Dendritic cell treated with granulocyte-macrophage colony-stimulating factor and Interleukin-4, amounts not matched to agents 40 ng/mL and 50 ng/mL, for 4 days (primary cell): ENCODE measurements around the gene EPB41L1.
A peak's percentile ranks its signal among the peaks of the same experiment; 100 is the strongest.

Experiments used
- H3K27ac Mint-ChIP-seq: one replicate; pipeline ENCODE4 v1.8.0; 2022; ENCODE audit warnings: mild to moderate bottlenecking, mixed read lengths
- H3K27me3 Mint-ChIP-seq: one replicate; pipeline ENCODE4 v1.8.0; 2022; ENCODE audit warnings: mild to moderate bottlenecking, mixed read lengths
- H3K36me3 Mint-ChIP-seq: one replicate; pipeline ENCODE4 v1.8.0; 2022; ENCODE audit warnings: low read depth, mixed read lengths
- H3K4me1 Mint-ChIP-seq: one replicate; pipeline ENCODE4 v1.8.0; 2022; ENCODE audit warnings: low read depth, mixed read lengths
- H3K4me3 Mint-ChIP-seq: one replicate; pipeline ENCODE4 v1.8.0; 2022; ENCODE audit warnings: mild to moderate bottlenecking, moderate library complexity, mixed read lengths
- H3K9me3 Mint-ChIP-seq: one replicate; pipeline ENCODE4 v1.8.0; 2022; ENCODE audit warnings: mixed read lengths
- intact Hi-C: fragments of 100-400 bp; cut with micrococcal nuclease; formaldehyde crosslinking; loops from one replicate; pipeline ENCODE4 v1.15.0; 2022

Gene EPB41L1

DNA sequence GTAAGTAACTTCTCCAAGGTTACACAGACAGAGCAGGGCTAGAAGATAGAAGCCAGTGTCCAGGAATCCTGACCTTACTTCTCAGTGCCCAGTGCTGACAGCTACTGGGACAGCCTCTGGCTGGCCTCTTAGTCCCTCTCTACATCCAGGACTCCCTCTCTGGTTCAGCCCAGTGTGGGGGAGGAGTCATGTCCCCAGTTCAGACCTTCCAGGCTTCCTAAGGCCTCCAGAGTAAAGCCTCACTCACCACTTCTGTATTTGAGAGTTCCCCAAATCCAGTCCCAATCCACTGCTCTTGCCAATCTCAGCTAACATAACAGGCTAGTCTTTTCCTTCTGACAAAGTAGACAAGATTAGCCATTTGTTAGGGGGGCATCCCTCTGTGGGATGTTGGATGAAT lies 36.9 kb upstream of the EPB41L1 start:
- no peaks in the 10 kb centered on the region for H3K9me3 Mint-ChIP-seq
- intact Hi-C loops = no loop called here
- no peaks in the 10 kb centered on the region for H3K36me3 Mint-ChIP-seq
- peaks cover 59% of the 10 kb centered on the region for H3K4me1 Mint-ChIP-seq
- H3K27me3 Mint-ChIP-seq = peaks cover 16% of the 10 kb centered on the region
- peak overlapping the region; percentile 62 for H3K27ac Mint-ChIP-seq
- no peak overlapping the region for H3K4me3 Mint-ChIP-seq

- Mint-ChIP-seq H3K4me3 (no peak overlapping the region), H3K9me3 (no peaks in the 10 kb centered on the region), H3K4me1 (peaks cover 52% of the 10 kb centered on the region), H3K27ac (peak overlapping the region; percentile 62), H3K36me3 (no peaks in the 10 kb centered on the region), H3K27me3 (peaks cover 12% of the 10 kb centered on the region)
- intact Hi-C loops = no loop called here
These were observed 36.2 kb upstream of the EPB41L1 start for GRCh38 chr20:36118371-36118770.

- no peaks in the 10 kb centered on the region for H3K36me3 Mint-ChIP-seq
- peaks cover 41% of the 10 kb centered on the region for H3K4me1 Mint-ChIP-seq
- H3K27me3 Mint-ChIP-seq = peaks cover 15% of the 10 kb centered on the region
These were observed 35.0 kb upstream of the EPB41L1 start for GRCh38 chr20:36119537-36119936.

GRCh38 chr20:36120241-36120640 lies 34.3 kb upstream of the EPB41L1 start:
- Mint-ChIP-seq H3K4me1 (peaks cover 34% of the 10 kb centered on the region), H3K9me3 (no peaks in the 10 kb centered on the region), H3K4me3 (no peak overlapping the region), H3K27me3 (peaks cover 15% of the 10 kb centered on the region), H3K36me3 (no peaks in the 10 kb centered on the region), H3K27ac (no peak overlapping the region)
- intact Hi-C loops = no loop called here

More at GRCh38 chr20:36119537-36119936, 35.0 kb upstream of the EPB41L1 start:
- Mint-ChIP-seq H3K9me3 (no peaks in the 10 kb centered on the region), H3K4me3 (no peak overlapping the region), H3K27ac (peak overlapping the region; percentile 50)
- intact Hi-C loops = no loop called here

DNA sequence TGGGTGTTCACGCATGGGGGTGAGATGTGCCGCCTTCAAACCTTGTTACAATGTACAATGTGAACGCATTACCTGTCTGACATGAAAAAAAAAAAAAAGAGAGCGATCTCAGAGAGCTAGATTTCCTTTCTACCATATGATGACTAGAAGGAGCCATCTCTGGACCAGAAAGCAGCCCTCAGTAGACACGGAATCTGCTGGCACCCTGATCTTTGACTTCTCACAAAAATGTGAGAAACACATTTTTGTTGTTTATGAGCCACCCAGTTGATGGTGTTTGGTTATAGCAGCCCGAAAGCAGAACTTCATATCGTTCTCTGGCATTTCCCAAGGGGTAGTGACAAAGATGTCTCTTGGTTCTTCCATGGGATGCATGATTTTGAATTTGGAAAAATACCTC lies 33.5 kb upstream of the EPB41L1 start:
- Mint-ChIP-seq H3K27ac (no peak overlapping the region), H3K4me3 (no peak overlapping the region), H3K27me3 (peaks cover 20% of the 10 kb centered on the region), H3K9me3 (no peaks in the 10 kb centered on the region), H3K4me1 (peaks cover 29% of the 10 kb centered on the region), H3K36me3 (no peaks in the 10 kb centered on the region)
- intact Hi-C loops = no loop called here

DNA sequence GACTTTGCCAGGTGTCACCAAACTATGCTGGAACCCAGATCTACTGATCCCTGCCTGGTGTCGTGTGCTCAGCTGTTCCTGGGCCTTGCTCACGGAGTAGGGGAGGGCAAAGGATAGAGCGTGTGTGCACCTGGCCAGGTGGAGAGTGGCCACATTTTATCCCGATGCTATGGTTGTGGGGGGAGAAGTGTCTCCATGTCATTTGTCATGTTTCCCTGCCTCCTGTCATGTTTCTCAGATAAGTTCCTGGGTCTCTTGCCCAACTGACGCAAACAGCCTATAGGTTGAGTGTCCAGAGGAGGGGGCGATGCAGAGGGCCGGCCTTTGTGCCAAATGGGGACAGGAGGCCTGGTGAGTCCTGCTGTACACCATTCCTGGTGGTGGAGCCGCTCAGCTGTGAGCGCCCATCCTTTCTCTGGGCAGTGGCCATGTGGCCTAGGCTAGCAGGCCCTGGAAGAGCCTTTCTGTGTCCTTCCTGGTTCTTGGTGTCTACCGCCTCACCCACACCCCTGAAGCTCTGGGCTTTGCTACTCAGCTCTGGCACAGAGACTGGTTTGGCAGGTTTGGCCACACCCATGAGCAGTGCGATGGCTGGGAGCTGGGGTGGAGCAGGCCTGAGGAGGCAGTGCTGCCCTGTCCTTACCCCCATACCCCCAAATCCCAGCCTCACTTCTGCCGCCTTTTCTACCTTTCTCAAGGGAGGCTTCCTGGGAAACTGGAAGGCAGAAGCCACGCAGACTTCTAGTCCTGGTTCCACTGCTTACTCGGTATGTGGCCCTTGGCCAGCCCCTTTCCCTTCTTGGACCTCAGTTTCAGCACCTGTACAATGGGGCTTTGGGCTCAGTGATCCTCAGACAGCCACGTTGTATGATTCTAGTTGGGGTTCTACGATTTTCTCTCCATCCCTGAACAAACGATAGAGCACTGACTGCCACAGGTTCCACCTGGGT lies 32.3 kb upstream of the EPB41L1 start:
- peaks cover 16% of the 10 kb centered on the region for H3K4me1 Mint-ChIP-seq
- H3K9me3 Mint-ChIP-seq = no peaks in the 10 kb centered on the region
- intact Hi-C loops = no loop called here
- no peak overlapping the region for H3K4me3 Mint-ChIP-seq
- H3K36me3 Mint-ChIP-seq = no peaks in the 10 kb centered on the region
- H3K27me3 Mint-ChIP-seq = peaks cover 20% of the 10 kb centered on the region
- no peak overlapping the region for H3K27ac Mint-ChIP-seq

- H3K4me1 Mint-ChIP-seq = peaks cover 10% of the 10 kb centered on the region
- no peaks in the 10 kb centered on the region for H3K9me3 Mint-ChIP-seq
- H3K36me3 Mint-ChIP-seq = no peaks in the 10 kb centered on the region
- intact Hi-C loops = no loop called here
- peaks cover 20% of the 10 kb centered on the region for H3K27me3 Mint-ChIP-seq
- no peak overlapping the region for H3K27ac Mint-ChIP-seq
- H3K4me3 Mint-ChIP-seq = no peak overlapping the region
These were observed 31.6 kb upstream of the EPB41L1 start for GRCh38 chr20:36122931-36123288.

DNA sequence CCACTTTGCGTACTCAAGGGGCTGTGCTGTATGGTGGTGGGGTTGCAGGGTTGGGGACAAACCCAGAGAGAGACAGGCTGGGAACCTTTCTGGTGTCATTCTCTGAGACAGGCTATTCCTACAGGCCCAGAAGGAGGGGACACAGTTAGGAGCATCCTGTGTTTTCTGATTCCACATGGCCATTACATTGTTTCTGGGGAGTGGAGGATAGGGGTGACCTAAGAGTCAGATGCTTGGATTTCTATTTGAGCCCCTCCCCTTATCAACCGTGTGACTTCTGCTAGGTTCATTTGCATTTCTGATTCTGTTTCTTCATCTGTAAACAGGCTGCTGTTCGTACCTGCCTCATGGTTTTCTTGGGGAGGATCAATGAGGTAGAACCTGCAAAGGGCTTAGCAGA lies 29.4 kb upstream of the EPB41L1 start:
- H3K4me3 Mint-ChIP-seq = no peak overlapping the region
- no peaks in the 10 kb centered on the region for H3K4me1 Mint-ChIP-seq
- peaks cover 8% of the 10 kb centered on the region for H3K27me3 Mint-ChIP-seq
- no peak overlapping the region for H3K27ac Mint-ChIP-seq
- no peaks in the 10 kb centered on the region for H3K36me3 Mint-ChIP-seq
- intact Hi-C loops = no loop called here
- no peaks in the 10 kb centered on the region for H3K9me3 Mint-ChIP-seq

- intact Hi-C loops = no loop called here
- H3K4me1 Mint-ChIP-seq = peaks cover 6% of the 10 kb centered on the region
- H3K36me3 Mint-ChIP-seq = no peaks in the 10 kb centered on the region
- H3K4me3 Mint-ChIP-seq = no peak overlapping the region
- no peaks in the 10 kb centered on the region for H3K9me3 Mint-ChIP-seq
- H3K27me3 Mint-ChIP-seq = peaks cover 8% of the 10 kb centered on the region
- no peak overlapping the region for H3K27ac Mint-ChIP-seq
These were observed 27.6 kb upstream of the EPB41L1 start for GRCh38 chr20:36126836-36127527.

DNA sequence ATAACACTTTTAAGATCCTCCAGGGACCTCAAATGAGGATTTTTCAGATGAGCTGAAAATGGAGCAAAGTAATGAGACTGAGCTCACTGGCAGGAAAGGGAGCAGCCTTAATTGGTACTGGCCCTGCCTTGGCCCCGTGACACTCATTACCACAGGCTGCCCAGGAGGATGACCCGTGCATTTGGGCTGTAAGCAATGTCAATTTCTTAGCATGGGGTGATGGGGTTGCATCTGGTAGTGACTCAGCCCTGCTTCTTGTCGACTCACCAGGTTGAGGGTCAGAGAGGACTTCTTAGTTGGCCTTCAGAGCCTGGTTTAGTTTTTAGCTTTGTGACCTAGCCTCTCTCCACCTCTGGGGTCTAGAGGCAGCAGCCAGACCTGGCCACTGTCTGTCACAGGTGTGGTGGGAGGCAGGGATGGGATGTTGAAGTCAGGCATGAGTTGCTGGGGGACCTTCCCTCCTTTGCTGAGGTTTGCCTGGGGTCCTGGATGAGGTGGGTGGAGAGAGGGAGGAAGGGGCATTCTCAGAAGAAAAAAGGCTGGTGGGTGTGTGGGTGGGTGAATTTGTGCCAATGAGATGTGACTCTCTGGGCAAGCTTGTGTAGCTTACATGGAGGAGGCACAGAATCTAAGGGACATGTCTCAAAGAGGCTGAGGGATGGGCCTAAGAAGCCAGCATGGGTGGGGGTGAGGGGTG lies 25.9 kb upstream of the EPB41L1 start:
- no peak overlapping the region for H3K4me3 Mint-ChIP-seq
- no peaks in the 10 kb centered on the region for H3K36me3 Mint-ChIP-seq
- intact Hi-C loops = no loop called here
- no peak overlapping the region for H3K27ac Mint-ChIP-seq
- H3K27me3 Mint-ChIP-seq = peaks cover 8% of the 10 kb centered on the region
- H3K9me3 Mint-ChIP-seq = no peaks in the 10 kb centered on the region
- peaks cover 6% of the 10 kb centered on the region for H3K4me1 Mint-ChIP-seq

DNA sequence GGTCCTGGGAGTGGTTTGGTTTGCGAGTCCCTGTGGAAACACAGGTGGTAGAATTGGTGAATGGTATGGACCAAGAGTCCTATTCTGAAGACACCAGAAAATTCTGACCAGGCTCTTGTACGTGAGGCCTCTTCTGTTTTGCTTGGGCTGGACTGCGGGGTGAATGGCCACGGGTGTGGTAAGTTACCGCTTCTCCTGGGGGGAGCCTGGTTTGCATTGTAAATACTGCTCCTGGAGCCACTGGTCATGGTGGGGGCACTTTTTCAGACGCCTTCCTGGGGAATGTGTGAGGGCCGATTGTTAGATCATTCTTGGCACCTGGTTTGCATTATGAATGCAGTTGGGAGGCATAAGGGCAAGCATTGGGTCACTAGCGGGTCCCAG lies 25.4 kb upstream of the EPB41L1 start:
- Mint-ChIP-seq H3K4me3 (no peak overlapping the region), H3K27ac (no peak overlapping the region), H3K27me3 (peaks cover 7% of the 10 kb centered on the region), H3K9me3 (no peaks in the 10 kb centered on the region), H3K36me3 (no peaks in the 10 kb centered on the region), H3K4me1 (peaks cover 6% of the 10 kb centered on the region)
- intact Hi-C loops = no loop called here

- H3K9me3 Mint-ChIP-seq = no peaks in the 10 kb centered on the region
- H3K27me3 Mint-ChIP-seq = peaks cover 3% of the 10 kb centered on the region
- intact Hi-C loops = no loop called here
These were observed 24.1 kb upstream of the EPB41L1 start for GRCh38 chr20:36130390-36130789.

GRCh38 chr20:36132802-36133211 lies 21.7 kb upstream of the EPB41L1 start:
- H3K27me3 Mint-ChIP-seq = peaks cover 2% of the 10 kb centered on the region
- H3K9me3 Mint-ChIP-seq = no peaks in the 10 kb centered on the region
- no peak overlapping the region for H3K4me3 Mint-ChIP-seq
- no peaks in the 10 kb centered on the region for H3K36me3 Mint-ChIP-seq
- H3K4me1 Mint-ChIP-seq = peaks cover 6% of the 10 kb centered on the region
- intact Hi-C loops = no loop called here
- H3K27ac Mint-ChIP-seq = no peak overlapping the region

More at GRCh38 chr20:36130390-36130789, 24.1 kb upstream of the EPB41L1 start:
- Mint-ChIP-seq H3K4me3 (no peak overlapping the region), H3K27ac (no peak overlapping the region), H3K36me3 (no peaks in the 10 kb centered on the region), H3K4me1 (peaks cover 6% of the 10 kb centered on the region)

DNA sequence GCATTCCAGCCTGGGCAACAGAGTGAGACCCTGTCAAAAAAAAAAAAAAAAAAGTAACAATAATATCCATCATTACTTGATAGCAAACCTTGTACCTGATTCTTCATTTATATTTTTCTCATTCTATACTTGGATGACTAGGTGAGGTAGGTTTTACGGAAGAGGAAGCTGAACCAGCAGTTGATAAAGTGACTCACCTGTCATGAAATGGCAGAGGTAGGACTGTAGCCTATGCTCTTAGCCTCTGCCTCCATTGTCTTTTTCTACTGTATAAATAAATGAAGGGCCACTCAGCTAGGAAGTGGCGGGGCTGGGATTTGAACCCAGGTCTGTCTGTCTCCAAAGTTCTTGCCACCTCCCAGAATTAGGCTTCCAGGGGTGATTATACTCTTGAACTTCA lies 20.7 kb upstream of the EPB41L1 start:
- peaks cover 2% of the 10 kb centered on the region for H3K27me3 Mint-ChIP-seq
- no peak overlapping the region for H3K27ac Mint-ChIP-seq
- no peak overlapping the region for H3K4me3 Mint-ChIP-seq
- peaks cover 6% of the 10 kb centered on the region for H3K4me1 Mint-ChIP-seq
- no peaks in the 10 kb centered on the region for H3K36me3 Mint-ChIP-seq
- intact Hi-C loops = no loop called here
- H3K9me3 Mint-ChIP-seq = no peaks in the 10 kb centered on the region
